Ovary (tissue), 9 donors: ENCODE data around the gene RNF19B. TPM values are rescaled to one million over a fixed set of nuclear protein-coding genes. Genes with fewer than 3 reads are reported as not detected.

Experiments
- DNase-seq, 5 donors: peaks; one replicate each; pipeline ENCODE4 v3.0.0-alpha.2; 2019 to 2020
- H3K27ac ChIP-seq, 2 donors: fragments of 200-600 bp; one replicate each; pipeline versions ENCODE4 v1.5.1 to v1.8.0; 2019 to 2022
- H3K27me3 ChIP-seq: fragments of 200-600 bp; one replicate; pipeline ENCODE4 v1.8.0; 2022
- H3K36me3 ChIP-seq: fragments of 200-600 bp; sonication (generic); one replicate; pipeline ENCODE4 v1.5.1; 2019
- H3K4me1 ChIP-seq: one replicate; pipeline ENCODE4 v1.8.1; 2013; ENCODE audit warnings: mild to moderate bottlenecking, moderate library complexity; ENCODE audit not compliant: insufficient read depth
- H3K4me3 ChIP-seq: fragments of 200-600 bp; sonication (generic); one replicate; pipeline ENCODE4 v1.5.1; 2017
- H3K9me3 ChIP-seq, 2 donors: fragments of 200-600 bp in 1 of 2; sonication (generic) in 1 of 2; one replicate each; pipeline versions ENCODE4 v1.5.1 to v1.8.1; 2013 to 2019; ENCODE audit warnings: mild to moderate bottlenecking in 1 of 2, moderate library complexity in 1 of 2
- CTCF ChIP-seq, 3 donors: fragments of 450-650 bp in 2 of 3; fragments of 200-600 bp in 1 of 3; IDR thresholded peaks; one replicate each; pipeline versions ENCODE4 v1.5.1 to v1.8.0; 2016 to 2022; ENCODE audit warnings: antibody characterized with exemption in 3 of 3, mild to moderate bottlenecking in 1 of 3
- EP300 ChIP-seq: sonication (generic); formaldehyde crosslinking; IDR thresholded peaks from one replicate; pipeline ENCODE4 v1.6.1; 2017; ENCODE audit warnings: antibody characterized with exemption
- POLR2A ChIP-seq: fragments of 450-650 bp; IDR thresholded peaks from one replicate; pipeline ENCODE4 v1.6.1; 2017; ENCODE audit warnings: antibody characterized with exemption, mild to moderate bottlenecking, moderate library complexity
- WGBS, 3 donors: extraction: QIAGEN DNeasy Blood & Tissue Kit in 1 of 3; methylation state at CpG; one replicate each; pipeline versions ENCODE4 v1.1.5 to v1.1.7; 2013 to 2017; 5-methylcytosine and 5-hydroxymethylcytosine counted together
- intact Hi-C, 4 donors: fragments of 100-400 bp; cut with DNase I; formaldehyde crosslinking; loops; one replicate each; pipeline versions ENCODE4 v1.11.0 to v1.15.1; 2022 to 2023
- polyA plus RNA-seq, 2 donors: library from polyadenylated mRNA; stranded (reverse); fragments of 200-250 nt in 1 of 2; fragments of 350-450 nt in 1 of 2; fragmentation: Illumina TruSeq in 1 of 2; extraction: RNeasy Lipid Tissue Mini Kit (QIAGEN cat#74804) in 1 of 2; gene quantifications; one replicate each; pipeline ENCODE4 v1.2.3, GENCODE V29; 2013 to 2014
- total RNA-seq, 7 donors: library from RNA; depleted of rRNA in 2 of 7; stranded (reverse); fragments of >200 nt in 2 of 7; fragmentation: NEBNext Ultra II Directional in 3 of 7; extraction: Animal tissue kit (Norgen Biotek cat#: 25700) in 3 of 7; gene quantifications; one replicate each; pipeline versions ENCODE4 v1.1.0 to v1.2.4, GENCODE V29; 2016 to 2023
- donor health status: DM: no; HTN: no; CAD: no; lungs with moderate emphysema.
- donor health status: DM: no; HTN: no; CAD: no.
- donor health status: Bipolar disorder and iron deficiency.
- donor health status: DM: yes; HTN: yes; CAD: no.
- donor health status: DM: no; HTN: no; CAD: no.
- donor health status: DM: yes; HTN: yes; CAD: no.

The RNF19B gene
- total and polyA plus RNA-seq, 9 donors = 11.2 to 38.0 (median 15.0) TPM

- no peak for TF ChIP-seq CTCF (IDR thresholded peaks at IDR 0.05)
- no peak for TF ChIP-seq POLR2A
- TF ChIP-seq EP300 = no peak
- Histone ChIP-seq H3K27me3 (no peaks in the 10 kb centered on the region), H3K27ac (no peak overlapping the region), H3K4me3 (no peak overlapping the region), H3K9me3 (no peaks in the 10 kb centered on the region), H3K36me3 (no peaks in the 10 kb centered on the region), H3K4me1 (peaks cover 2% of the 10 kb centered on the region)
- WGBS, 3 donors = 81 to 86% (median 85%) methylated on average over 6 of the region's 6 CpGs
- no peak for DNase-seq
- intact Hi-C loops = no loop called here
Measured at GRCh38 chr1:32926562-32926961, 38.0 kb downstream of the RNF19B start.

GRCh38 chr1:32925403-32926162 is 39.0 kb downstream of the RNF19B start:
- intact Hi-C loops = no loop called here
- H3K27ac ChIP-seq = no peak overlapping the region
- no peaks in the 10 kb centered on the region for H3K9me3 ChIP-seq
- H3K36me3 ChIP-seq = no peaks in the 10 kb centered on the region
- no peak overlapping the region for H3K4me3 ChIP-seq
- no peaks in the 10 kb centered on the region for H3K27me3 ChIP-seq
- 18 to 25% (median 19%) methylated on average over 24 of the region's 24 CpGs for WGBS, 3 donors
- H3K4me1 ChIP-seq = peaks cover 2% of the 10 kb centered on the region
- peak in 1 of 5 donors; percentile 44 for DNase-seq
- TF ChIP-seq EP300 = no peak
- no peak for TF ChIP-seq CTCF (IDR thresholded peaks at IDR 0.05)
- no peak for TF ChIP-seq POLR2A

GRCh38 chr1:32924881-32925344 is 39.7 kb downstream of the RNF19B start:
- Histone ChIP-seq H3K9me3 (no peaks in the 10 kb centered on the region), H3K27me3 (no peaks in the 10 kb centered on the region), H3K27ac (no peak overlapping the region), H3K36me3 (no peaks in the 10 kb centered on the region), H3K4me3 (no peak overlapping the region), H3K4me1 (peaks cover 2% of the 10 kb centered on the region)
- intact Hi-C loops = no loop called here
- WGBS, 3 donors = 41 to 47% (median 45%) methylated on average over 28 to 31 of the region's 31 CpGs
- no peak for DNase-seq
- TF ChIP-seq POLR2A (no peak), CTCF (IDR thresholded peaks at IDR 0.05) (no peak), EP300 (no peak)

- intact Hi-C loops = no loop called here
- Histone ChIP-seq H3K36me3 (no peaks in the 10 kb centered on the region), H3K27me3 (no peaks in the 10 kb centered on the region), H3K27ac (no peak overlapping the region), H3K4me1 (peaks cover 2% of the 10 kb centered on the region), H3K9me3 (no peaks in the 10 kb centered on the region), H3K4me3 (no peak overlapping the region)
- no peak for TF ChIP-seq CTCF (IDR thresholded peaks at IDR 0.05)
- no peak for TF ChIP-seq EP300
- no peak for TF ChIP-seq POLR2A
- 77 to 78% (median 77%) methylated on average over 7 of the region's 7 CpGs for WGBS, 3 donors
- DNase-seq = no peak
Measured at GRCh38 chr1:32920833-32921232, 43.8 kb downstream of the RNF19B start.
